HepG2 (cell line): ENCODE measurements around the gene KLF11. TPM values are rescaled to one million over a fixed set of nuclear protein-coding genes. Genes with fewer than 3 reads are reported as not detected.

ENCODE experiments used
- GATAD2A ChIP-seq: IDR thresholded peaks from 2 replicates; pipeline ENCODE4 v1.6.1; 2016
- GPN1 ChIP-seq: sonication (generic); formaldehyde crosslinking; IDR thresholded peaks from 2 replicates; pipeline ENCODE4 v1.5.1; 2020; ENCODE audit warnings: missing genetic modification reagents, borderline replicate concordance
- GTF2F1 ChIP-seq: fragments of 150-350 bp; IDR thresholded peaks from 2 replicates; pipeline ENCODE4 v1.6.1; 2014; ENCODE audit warnings: low read length
- JDP2 ChIP-seq: sonication (generic); formaldehyde crosslinking; IDR thresholded peaks from 2 replicates; pipeline ENCODE4 v1.8.1; 2022; ENCODE audit warnings: missing genetic modification reagents, borderline replicate concordance
- KDM3A ChIP-seq: IDR thresholded peaks from 2 replicates; pipeline ENCODE4 v1.6.1; 2018; ENCODE audit warnings: low read depth, missing compliant biosample characterization
- KLF12 ChIP-seq: sonication (generic); formaldehyde crosslinking; IDR thresholded peaks from 2 replicates; pipeline ENCODE4 v1.4.0; 2020; ENCODE audit warnings: missing genetic modification reagents, borderline replicate concordance
- MED1 ChIP-seq: sonication (generic); formaldehyde crosslinking; IDR thresholded peaks from 2 replicates; pipeline ENCODE4 v1.4.0; 2020; ENCODE audit warnings: missing genetic modification reagents
- NAIF1 ChIP-seq: sonication (generic); formaldehyde crosslinking; IDR thresholded peaks from 2 replicates; pipeline ENCODE4 v1.5.0; 2020; ENCODE audit warnings: mild to moderate bottlenecking, missing genetic modification reagents, borderline replicate concordance
- NR2F6 ChIP-seq, 2 experiments: IDR thresholded peaks; 2 replicates each; pipeline ENCODE4 v1.6.1; 2016; ENCODE audit warnings: antibody characterized with exemption in 1 of 2, mild to moderate bottlenecking in 1 of 2
- PRMT3 ChIP-seq: sonication (generic); formaldehyde crosslinking; IDR thresholded peaks from 2 replicates; pipeline ENCODE4 v1.8.1; 2022; ENCODE audit warnings: low read depth, mild to moderate bottlenecking, moderate library complexity, missing genetic modification reagents, borderline replicate concordance
- RELA ChIP-seq: sonication (generic); formaldehyde crosslinking; IDR thresholded peaks from 2 replicates; pipeline ENCODE4 v1.4.0; 2020; ENCODE audit warnings: missing genetic modification reagents
- REXO4 ChIP-seq: sonication (generic); formaldehyde crosslinking; IDR thresholded peaks from 2 replicates; pipeline ENCODE4 v1.8.0; 2022; ENCODE audit warnings: missing genetic modification reagents, mild to moderate bottlenecking, borderline replicate concordance
- SMAD9 ChIP-seq: sonication (generic); formaldehyde crosslinking; IDR thresholded peaks from 2 replicates; pipeline ENCODE4 v1.5.1; 2020; ENCODE audit warnings: mild to moderate bottlenecking, missing genetic modification reagents
- TARDBP ChIP-seq: sonication (generic); formaldehyde crosslinking; IDR thresholded peaks from 2 replicates; pipeline ENCODE4 v1.8.0; 2022; ENCODE audit warnings: mild to moderate bottlenecking, missing genetic modification reagents
- TGIF2 ChIP-seq: IDR thresholded peaks from 2 replicates; pipeline ENCODE4 v1.6.1; 2016; ENCODE audit warnings: control low read depth, missing compliant biosample characterization
- ZNF205 ChIP-seq: IDR thresholded peaks from 2 replicates; pipeline ENCODE4 v1.6.1; 2018; ENCODE audit warnings: missing biosample characterization, missing genetic modification reagents
- ZNF543 ChIP-seq: sonication (generic); formaldehyde crosslinking; IDR thresholded peaks from 2 replicates; pipeline ENCODE4 v1.4.0; 2020; ENCODE audit warnings: mild to moderate bottlenecking, missing genetic modification reagents
- ZNF629 ChIP-seq: sonication (generic); formaldehyde crosslinking; conservative IDR thresholded peaks from 2 replicates; pipeline ENCODE4 v1.5.0; 2020; ENCODE audit warnings: missing genetic modification reagents
- ZNF816 ChIP-seq: sonication (generic); formaldehyde crosslinking; IDR thresholded peaks from 2 replicates; pipeline ENCODE4 v1.8.0; 2022; ENCODE audit warnings: missing genetic modification reagents, mild to moderate bottlenecking, borderline replicate concordance
- ZSCAN22 ChIP-seq: sonication (generic); formaldehyde crosslinking; IDR thresholded peaks from 2 replicates; pipeline ENCODE4 v1.4.0; 2020; ENCODE audit warnings: mild to moderate bottlenecking, missing genetic modification reagents
- polyA plus RNA-seq, 8 experiments: library from polyadenylated mRNA; depleted of rRNA in 3 of 8; stranded (reverse) in 7 of 8; unstranded in 1 of 8; fragments of >200 nt; fragmentation: Illumina TruSeq in 4 of 8; extraction: Trizol in 4 of 8; gene quantifications; 2 replicates each; pipeline versions ENCODE4 v1.2.1 to v1.2.3, GENCODE V29; 2011 to 2016; ENCODE audit warnings: low read depth in 4 of 8, missing spikeins in 1 of 8, mixed read lengths in 1 of 8; ENCODE audit not compliant: insufficient read depth in 1 of 8
- total RNA-seq, 5 experiments: library from RNA; depleted of rRNA; stranded (reverse); fragments of >200 nt; fragmentation: Illumina TruSeq; extraction: Trizol; gene quantifications; 2 replicates each; pipeline ENCODE4 v1.2.3, GENCODE V29; 2016; ENCODE audit warnings: low read depth in 1 of 5
- TF ChIP-seq, protein P1 (sequence below): sonication (generic); formaldehyde crosslinking; IDR thresholded peaks from 2 replicates; pipeline ENCODE4 v1.4.0; 2020; ENCODE audit warnings: mild to moderate bottlenecking, missing genetic modification reagents
- TF ChIP-seq, protein P2 (sequence below): sonication (generic); formaldehyde crosslinking; IDR thresholded peaks from 2 replicates; pipeline ENCODE4 v1.8.0; 2022; ENCODE audit warnings: mild to moderate bottlenecking, missing genetic modification reagents
- TF ChIP-seq, protein P3 (sequence below): sonication (generic); formaldehyde crosslinking; IDR thresholded peaks from 2 replicates; pipeline ENCODE4 v1.8.1; 2023; ENCODE audit warnings: missing genetic modification reagents, inconsistent platforms, borderline replicate concordance
- TF ChIP-seq, protein P4 (sequence below): sonication (generic); formaldehyde crosslinking; IDR thresholded peaks from 2 replicates; pipeline ENCODE4 v1.8.0; 2022; ENCODE audit warnings: low read depth, missing genetic modification reagents
- TF ChIP-seq, protein P5 (sequence below): sonication (generic); formaldehyde crosslinking; IDR thresholded peaks from 2 replicates; pipeline ENCODE4 v1.5.0; 2020; ENCODE audit warnings: mild to moderate bottlenecking, missing genetic modification reagents, borderline replicate concordance

Gene KLF11
- total and polyA plus RNA-seq, 2 of the 13 experiments (the other 11 are each of a cell fraction or from before 2014, with no cell fraction given) = 2.5 to 11.8 TPM

DNA sequence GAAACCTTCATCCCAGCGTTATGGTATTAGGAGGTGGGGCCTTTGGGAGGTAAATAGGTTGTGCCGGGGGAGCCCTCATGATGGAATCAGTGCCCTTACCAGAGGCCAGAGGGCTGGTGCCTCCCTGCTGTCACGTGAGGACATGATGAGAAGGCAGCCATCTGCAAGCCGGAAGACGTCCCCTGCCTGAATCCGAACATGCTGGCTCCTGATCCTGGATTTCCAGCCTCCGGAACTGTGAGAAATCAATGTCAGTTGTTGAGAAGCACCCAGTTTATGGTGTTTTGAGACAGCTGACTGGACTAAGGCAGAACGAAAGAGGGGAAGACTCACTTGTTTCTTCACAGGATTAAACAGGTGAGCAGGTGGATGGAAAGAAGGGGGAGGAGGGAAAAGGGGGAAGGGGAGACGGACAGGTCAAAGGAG, 13.0 kb upstream of the KLF11 start (continued):
- TF ChIP-seq, protein P1, sequence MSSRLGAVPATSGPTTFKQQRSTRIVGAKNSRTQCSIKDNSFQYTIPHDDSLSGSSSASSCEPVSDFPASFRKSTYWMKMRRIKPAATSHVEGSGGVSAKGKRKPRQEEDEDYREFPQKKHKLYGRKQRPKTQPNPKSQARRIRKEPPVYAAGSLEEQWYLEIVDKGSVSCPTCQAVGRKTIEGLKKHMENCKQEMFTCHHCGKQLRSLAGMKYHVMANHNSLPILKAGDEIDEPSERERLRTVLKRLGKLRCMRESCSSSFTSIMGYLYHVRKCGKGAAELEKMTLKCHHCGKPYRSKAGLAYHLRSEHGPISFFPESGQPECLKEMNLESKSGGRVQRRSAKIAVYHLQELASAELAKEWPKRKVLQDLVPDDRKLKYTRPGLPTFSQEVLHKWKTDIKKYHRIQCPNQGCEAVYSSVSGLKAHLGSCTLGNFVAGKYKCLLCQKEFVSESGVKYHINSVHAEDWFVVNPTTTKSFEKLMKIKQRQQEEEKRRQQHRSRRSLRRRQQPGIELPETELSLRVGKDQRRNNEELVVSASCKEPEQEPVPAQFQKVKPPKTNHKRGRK = 0 out of 2 replicates have a peak, but pooled peaks have one; percentile 48
- TF ChIP-seq, protein P2, sequence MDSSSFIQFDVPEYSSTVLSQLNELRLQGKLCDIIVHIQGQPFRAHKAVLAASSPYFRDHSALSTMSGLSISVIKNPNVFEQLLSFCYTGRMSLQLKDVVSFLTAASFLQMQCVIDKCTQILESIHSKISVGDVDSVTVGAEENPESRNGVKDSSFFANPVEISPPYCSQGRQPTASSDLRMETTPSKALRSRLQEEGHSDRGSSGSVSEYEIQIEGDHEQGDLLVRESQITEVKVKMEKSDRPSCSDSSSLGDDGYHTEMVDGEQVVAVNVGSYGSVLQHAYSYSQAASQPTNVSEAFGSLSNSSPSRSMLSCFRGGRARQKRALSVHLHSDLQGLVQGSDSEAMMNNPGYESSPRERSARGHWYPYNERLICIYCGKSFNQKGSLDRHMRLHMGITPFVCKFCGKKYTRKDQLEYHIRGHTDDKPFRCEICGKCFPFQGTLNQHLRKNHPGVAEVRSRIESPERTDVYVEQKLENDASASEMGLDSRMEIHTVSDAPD (CRISPR knock-in tag) = no peak
- no peak for TF ChIP-seq GPN1 (CRISPR knock-in tag)
- TF ChIP-seq MED1 (CRISPR knock-in tag) = no peak
- TF ChIP-seq SMAD9 (CRISPR knock-in tag) = no peak
- no peak for TF ChIP-seq ZNF543 (CRISPR knock-in tag)
- no peak for TF ChIP-seq ZNF629 (CRISPR knock-in tag)
- no peak for TF ChIP-seq ZNF816 (CRISPR knock-in tag)
- no peak for TF ChIP-seq PRMT3
- TF ChIP-seq, protein P3, sequence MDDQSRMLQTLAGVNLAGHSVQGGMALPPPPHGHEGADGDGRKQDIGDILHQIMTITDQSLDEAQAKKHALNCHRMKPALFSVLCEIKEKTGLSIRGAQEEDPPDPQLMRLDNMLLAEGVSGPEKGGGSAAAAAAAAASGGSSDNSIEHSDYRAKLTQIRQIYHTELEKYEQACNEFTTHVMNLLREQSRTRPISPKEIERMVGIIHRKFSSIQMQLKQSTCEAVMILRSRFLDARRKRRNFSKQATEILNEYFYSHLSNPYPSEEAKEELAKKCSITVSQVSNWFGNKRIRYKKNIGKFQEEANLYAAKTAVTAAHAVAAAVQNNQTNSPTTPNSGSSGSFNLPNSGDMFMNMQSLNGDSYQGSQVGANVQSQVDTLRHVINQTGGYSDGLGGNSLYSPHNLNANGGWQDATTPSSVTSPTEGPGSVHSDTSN (CRISPR knock-in tag) = no peak
- no peak for TF ChIP-seq RELA (CRISPR knock-in tag)
- no peak for TF ChIP-seq ZNF205 (CRISPR knock-in tag)
- TF ChIP-seq TGIF2 = no peak
- no peak for TF ChIP-seq TARDBP (CRISPR knock-in tag)
- no peak for TF ChIP-seq JDP2
- TF ChIP-seq ZSCAN22 (CRISPR knock-in tag) = no peak
- no peak for TF ChIP-seq REXO4
- no peak for TF ChIP-seq NAIF1
- peak; percentile 18; the same call in 1 of the 2 replicates for TF ChIP-seq GATAD2A
- TF ChIP-seq, protein P4, sequence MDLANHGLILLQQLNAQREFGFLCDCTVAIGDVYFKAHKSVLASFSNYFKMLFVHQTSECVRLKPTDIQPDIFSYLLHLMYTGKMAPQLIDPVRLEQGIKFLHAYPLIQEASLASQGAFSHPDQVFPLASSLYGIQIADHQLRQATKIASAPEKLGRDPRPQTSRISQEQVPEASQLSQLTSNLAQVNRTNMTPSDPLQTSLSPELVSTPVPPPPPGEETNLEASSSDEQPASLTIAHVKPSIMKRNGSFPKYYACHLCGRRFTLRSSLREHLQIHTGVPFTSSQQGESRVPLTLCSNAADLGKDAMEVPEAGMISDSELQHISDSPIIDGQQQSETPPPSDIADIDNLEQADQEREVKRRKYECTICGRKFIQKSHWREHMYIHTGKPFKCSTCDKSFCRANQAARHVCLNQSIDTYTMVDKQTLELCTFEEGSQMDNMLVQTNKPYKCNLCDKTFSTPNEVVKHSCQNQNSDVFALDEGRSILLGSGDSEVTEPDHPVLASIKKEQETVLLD (CRISPR knock-in tag) = no peak
- TF ChIP-seq NR2F6 (IDR thresholded peaks at IDR 0.05) = no peak
- no peak for TF ChIP-seq NR2F6 (CRISPR knock-in tag; IDR thresholded peaks at IDR 0.05)
- TF ChIP-seq KLF12 = no peak
- TF ChIP-seq, protein P5, sequence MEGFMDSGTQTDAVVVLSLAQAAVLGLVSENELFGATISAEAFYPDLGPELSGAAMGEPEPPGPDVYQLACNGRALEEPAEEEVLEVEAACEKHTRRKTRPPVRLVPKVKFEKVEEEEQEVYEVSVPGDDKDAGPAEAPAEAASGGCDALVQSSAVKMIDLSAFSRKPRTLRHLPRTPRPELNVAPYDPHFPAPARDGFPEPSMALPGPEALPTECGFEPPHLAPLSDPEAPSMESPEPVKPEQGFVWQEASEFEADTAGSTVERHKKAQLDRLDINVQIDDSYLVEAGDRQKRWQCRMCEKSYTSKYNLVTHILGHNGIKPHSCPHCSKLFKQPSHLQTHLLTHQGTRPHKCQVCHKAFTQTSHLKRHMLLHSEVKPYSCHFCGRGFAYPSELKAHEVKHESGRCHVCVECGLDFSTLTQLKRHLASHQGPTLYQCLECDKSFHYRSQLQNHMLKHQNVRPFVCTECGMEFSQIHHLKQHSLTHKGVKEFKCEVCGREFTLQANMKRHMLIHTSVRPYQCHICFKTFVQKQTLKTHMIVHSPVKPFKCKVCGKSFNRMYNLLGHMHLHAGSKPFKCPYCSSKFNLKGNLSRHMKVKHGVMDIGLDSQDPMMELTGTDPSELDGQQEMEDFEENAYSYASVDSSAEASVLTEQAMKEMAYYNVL (CRISPR knock-in tag) = no peak
- no peak for TF ChIP-seq KDM3A (CRISPR knock-in tag)
- TF ChIP-seq GTF2F1 = no peak
